GM19463 (cell line): ENCODE measurements around the gene GPBAR1.
A peak's percentile ranks its signal among the peaks of the same experiment; 100 is the strongest.

ENCODE experiments used
- ATAC-seq: cut with Tn5 transposase; IDR thresholded peaks from one replicate; pipeline ENCODE4 v1.9.1; 2021; ENCODE audit warnings: mild to moderate bottlenecking, moderate library complexity; ENCODE audit not compliant: unreplicated experiment

GPBAR1 gene, protein sequence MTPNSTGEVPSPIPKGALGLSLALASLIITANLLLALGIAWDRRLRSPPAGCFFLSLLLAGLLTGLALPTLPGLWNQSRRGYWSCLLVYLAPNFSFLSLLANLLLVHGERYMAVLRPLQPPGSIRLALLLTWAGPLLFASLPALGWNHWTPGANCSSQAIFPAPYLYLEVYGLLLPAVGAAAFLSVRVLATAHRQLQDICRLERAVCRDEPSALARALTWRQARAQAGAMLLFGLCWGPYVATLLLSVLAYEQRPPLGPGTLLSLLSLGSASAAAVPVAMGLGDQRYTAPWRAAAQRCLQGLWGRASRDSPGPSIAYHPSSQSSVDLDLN

DNA sequence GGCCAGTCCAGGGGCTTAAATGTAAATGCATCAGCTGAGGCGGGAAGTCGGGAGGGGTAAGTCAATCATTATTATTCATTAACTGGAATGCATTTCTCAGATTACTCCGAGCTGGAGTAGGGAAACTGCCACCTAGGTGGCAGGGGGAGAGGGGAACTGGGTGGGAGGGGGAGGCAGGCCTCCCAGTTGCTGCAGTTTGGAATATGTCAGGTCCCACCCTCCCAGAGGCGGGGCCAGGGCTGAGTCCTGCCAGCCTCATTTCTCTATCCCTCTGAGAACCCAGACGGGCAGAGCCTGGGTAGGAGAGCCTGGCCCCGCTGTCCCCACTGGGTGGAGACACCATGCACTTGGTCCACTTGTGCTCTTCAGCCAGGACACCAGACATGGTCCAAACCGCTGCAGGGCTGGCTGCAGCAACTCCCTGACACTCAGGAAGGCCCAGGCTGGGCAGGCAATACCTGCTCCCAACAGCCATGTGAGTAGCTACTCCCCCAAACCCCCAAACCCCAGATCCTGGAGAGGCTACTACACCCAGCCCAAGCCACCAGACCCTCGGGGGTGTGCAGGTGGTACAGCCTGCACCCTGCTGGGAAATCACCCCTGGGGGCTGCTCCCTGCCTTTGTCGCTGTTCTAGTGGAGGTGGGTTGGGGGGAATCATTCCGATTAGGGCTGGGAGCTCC lies at the start of gene GPBAR1:
TSS of gene GPBAR1 (plus strand) at position 274 of the 681 bp plus-strand sequence. CDS start 1,710 bp downstream, outside the sequence.
- ATAC-seq, result no peak

DNA sequence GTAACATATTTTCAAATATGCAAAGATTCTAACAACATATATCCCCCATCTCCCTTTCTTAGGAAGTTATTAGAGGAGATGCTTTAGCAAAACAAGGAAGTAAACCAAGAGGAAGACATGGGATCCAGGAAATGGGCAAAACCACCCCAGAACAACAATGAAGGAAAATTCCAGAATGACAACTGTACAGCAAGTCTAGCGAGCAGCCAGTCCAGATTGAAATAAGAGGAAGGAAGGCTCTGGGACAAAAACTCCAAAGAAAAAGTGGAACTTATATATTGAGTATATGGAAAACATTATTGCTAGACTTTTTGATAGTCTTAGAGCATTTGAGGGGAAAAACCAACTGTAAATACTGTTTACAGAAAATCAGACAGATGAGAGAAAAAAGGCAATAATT lies 46.7 kb upstream of the GPBAR1 start:
- ATAC-seq, result no peak

DNA sequence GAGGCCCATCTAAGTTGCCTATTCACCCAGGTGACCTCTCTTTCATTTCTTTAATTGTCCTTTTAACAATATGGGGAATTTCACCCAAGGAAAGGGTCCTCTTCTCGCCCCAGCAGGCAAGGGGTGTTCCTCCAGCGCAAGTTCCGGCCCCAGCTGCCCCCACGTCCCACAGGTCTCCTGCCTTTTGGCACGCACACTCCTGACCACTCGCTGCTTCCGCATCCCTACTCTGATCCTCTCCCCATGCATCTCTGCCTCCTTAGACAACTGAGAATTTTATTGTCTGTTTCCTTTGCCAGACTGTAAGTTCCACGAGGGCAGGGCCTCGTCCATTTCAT lies 44.5 kb upstream of the GPBAR1 start:
- no peak for ATAC-seq

DNA sequence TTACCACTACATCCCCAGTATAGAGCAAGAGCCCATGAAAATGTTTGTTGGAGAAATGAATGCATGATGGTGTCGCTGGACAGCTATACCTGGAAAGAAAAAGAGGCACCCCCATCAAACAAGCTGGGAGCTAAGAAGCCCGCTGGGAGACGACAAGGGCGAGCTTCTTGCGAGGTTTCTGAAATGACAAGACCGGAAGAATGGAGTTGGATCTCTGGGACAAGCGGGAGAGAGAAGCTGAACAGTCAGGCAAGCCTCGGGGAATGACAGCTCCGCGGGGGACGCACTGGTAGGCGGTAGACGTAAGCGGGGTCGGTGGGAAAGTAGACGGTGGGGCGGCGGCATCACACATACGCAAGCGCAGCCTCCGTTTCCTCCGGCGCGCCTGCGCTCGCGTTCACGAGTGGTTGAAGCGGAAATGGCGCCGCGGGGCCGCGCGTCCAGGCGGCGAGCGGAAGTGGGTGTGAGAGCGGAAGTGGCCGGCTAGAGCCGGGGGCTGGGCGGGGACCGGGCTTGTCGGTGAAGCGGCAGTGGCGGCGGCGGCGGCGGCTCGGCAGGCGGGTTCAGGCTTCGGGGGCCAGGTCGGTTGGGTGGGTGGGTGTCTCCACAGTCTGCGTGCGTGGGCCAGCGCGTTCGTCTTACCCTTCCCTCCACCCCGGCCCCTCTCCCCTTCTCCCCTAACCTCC lies 44.0 kb upstream of the GPBAR1 start, which contains the start of gene ARPC2:
TSS of gene ARPC2 (plus strand) at position 516 of the 686 bp plus-strand sequence. CDS start 282 bp downstream, outside the sequence.
- peak; percentile 66 for ATAC-seq

DNA sequence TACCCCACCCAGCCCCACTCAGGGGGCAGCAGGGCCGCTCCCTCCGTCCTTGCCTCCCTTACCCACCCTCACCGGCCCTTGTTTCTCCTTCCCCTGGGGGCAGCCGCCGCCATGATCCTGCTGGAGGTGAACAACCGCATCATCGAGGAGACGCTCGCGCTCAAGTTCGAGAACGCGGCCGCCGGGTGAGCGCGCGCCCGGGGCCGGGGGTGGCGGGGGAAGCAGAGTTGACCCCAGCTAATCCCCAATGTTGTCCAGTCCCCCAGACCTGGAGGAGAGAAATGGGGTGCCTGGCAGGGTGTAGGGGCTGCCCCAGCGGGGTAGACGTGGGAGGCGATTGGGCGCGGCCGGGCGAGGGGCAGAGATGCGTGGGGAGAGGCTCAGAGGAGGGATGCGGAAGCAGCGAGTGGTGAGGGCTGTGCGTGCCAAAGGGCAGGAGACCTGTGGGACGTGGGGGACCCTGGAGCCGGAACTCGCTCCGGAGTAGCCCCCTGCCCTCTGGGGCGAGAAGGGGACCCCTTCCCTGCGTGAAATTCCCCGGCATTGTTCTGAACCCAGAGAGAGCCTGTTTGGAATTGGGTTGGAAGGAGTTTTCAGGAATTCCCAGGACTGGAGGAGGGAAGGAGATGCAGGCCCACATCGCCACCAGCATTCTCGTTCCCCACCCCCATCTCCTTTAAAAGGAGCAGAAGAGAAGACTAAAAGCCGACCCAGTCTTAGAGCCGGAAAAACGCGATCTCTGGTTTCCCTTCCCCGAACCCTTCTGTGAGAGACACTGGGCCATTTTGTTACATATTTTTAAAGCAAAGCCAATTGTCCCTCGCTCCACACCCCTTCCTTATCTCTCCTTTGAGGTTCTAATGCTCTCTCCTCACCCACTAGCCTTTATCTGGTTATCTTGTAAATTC lies 43.2 kb upstream of the GPBAR1 start:
- peak; percentile 41 for ATAC-seq

DNA sequence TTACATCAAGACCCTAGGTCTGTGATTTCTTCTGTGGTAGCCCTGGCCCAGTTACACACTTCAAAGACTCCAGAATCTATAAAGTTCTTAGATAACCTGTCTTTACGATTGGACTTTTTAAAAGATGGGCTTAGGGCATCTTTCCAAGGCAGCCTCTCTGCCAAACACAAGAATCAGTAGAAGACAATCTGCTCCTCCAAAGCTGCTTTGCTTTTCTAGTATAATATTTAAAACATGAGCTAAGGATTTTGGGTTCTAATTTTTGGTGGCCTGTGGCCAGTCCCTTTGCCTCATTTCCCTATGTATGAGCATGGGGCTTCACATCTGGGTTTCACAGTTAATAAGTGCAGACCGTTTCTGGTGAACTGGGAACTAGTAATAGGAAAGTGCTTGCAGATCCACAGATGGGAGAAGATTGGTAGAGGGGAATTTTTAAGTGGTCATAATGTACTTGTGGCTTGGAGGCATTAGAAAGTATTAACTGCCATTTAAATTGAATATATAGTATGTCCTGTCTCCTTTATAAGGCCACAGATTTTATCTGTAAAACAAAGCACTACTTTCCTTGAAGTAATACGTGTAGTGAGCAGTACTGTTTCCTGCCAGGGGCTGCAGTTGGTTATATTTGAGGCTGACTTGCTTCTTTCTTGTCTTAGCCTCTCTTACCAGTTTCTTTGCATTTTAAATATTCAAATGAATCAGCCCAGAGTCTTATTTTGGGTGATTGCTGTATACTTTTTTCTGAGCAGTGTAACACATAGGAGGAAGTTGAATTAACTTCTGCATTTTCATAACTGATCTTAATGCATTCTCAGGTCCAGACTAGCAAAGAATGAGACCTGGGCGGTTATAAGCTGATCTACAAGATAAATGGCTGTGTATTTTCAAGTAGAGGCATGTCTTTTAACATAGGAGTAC lies 42.3 kb upstream of the GPBAR1 start:
- ATAC-seq, result peak; percentile 40

DNA sequence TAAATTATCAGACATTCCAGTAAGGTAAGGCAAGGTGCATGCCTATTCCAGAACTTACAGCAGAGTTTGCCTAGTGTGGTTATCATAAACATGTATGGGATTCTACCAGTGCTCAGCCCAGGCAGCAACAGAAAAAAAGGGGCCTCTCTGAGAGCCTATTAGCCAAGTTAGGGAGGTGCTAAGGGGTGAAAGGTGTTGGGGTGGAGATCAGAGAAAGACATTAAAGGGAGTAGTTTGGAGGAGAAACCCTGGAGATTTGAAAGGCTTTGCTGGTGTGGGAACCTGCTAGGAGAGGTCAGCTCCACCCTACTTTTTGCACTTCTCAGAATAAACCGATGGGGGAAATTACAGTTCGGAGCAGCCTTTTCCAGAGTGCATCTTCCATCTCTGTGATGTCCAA lies 40.9 kb upstream of the GPBAR1 start:
- no peak for ATAC-seq

DNA sequence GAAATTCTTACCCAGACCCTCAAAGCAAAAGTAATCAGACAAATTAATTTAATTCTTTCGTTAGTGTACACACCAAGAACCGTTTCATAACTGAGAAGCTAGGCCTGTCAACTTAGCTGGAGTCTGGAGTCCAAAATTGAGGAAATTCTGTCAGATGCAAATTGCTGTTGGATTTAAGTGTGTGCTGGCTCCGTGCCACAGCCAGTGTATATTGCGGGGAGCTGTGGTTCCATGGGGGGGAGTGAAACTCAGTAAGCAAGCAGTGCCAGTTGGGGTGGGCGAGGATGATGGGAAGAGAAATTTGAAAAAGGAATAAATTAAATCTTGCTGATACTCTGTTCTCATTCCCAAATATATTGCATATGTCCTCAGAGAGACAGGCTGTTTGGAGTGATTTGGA lies 39.8 kb upstream of the GPBAR1 start:
- no peak for ATAC-seq

DNA sequence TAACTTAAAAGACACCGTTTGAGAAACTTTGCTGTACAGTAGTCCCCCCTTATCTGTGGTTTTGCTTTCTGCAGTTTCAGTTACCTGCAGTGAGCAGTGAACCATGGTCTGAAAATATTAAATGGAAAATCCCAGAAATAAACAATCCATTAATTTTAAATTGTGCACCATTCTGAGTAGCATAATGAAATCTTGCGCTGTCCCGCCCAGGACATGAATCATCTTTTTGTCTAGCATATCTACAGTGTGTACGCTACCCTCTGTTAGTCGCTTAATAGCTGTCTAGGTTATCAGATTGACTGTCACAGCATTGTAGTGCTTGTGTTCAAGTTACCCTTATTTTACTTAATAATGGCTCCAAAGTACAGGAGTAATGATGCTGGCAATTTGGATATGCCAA lies 37.8 kb upstream of the GPBAR1 start:
- peak; percentile 17 for ATAC-seq

DNA sequence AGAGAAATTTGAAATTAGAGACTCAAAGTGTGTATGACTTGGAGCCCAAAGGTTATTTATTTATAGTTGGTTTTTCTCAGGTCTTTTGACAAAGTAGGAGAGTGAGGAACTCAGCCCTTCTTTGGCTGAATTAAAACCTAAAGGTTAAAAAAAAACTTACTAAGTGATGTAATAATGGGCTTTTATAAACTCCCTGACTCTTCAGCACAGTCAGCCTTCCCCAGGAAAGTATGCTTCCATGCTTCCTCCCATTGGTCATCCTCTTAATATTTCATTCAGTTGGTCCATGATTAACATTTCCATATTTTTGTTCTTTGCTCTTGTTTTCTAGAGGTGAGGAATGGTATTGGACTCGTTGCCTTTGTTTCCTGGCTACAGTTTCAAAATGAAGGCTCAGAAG lies 36.6 kb upstream of the GPBAR1 start:
- no peak for ATAC-seq

DNA sequence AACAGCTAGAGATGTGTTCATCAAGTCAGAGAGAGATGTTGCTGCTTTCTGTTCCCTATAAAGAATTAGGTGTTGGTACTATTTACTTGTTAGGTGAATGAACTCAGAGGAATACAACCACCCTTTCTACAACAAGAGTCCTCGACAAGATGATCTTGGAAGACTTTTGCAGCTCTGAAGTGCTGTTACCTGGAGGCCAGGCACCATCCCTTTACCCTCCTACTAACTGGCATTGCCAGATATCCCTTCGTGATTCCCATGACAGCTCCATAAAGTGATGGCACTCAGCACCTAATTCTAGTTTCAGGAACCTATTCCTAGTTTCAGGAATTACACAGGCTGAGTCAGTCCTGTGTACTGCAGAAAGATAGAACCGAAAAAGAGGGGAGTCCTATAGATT lies 33.9 kb upstream of the GPBAR1 start:
- ATAC-seq, result no peak

DNA sequence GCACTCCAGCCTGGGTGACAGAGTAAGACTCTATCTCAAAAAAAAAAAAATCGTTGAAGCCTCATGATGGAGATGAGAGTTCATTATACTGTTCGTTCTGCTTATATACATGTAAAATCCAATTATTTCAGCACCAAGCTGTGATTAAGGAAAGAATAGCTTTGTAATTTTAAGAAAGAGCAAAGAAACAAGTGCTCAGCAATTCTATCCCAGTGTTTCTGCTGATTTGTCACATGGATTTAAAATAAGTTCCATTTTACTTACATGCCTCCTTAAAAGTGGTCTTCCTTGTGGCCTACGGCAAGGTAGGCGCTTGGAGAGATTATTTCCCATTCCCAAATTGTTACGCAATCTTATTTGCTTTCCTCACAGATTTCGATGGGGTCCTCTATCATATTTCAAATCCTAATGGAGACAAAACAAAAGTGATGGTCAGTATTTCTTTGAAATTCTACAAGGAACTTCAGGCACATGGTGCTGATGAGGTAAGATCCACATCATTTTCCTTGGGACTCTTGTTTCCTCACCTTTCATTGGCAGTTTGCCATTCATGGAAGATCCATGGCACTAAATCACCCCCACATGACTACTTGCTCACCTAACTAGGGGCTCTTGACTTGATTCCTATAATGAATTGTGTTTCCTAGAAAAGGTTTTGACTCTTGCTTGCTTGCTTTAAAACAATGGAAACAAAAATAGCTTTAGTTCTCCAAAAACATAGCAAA lies 32.3 kb upstream of the GPBAR1 start:
- no peak for ATAC-seq

DNA sequence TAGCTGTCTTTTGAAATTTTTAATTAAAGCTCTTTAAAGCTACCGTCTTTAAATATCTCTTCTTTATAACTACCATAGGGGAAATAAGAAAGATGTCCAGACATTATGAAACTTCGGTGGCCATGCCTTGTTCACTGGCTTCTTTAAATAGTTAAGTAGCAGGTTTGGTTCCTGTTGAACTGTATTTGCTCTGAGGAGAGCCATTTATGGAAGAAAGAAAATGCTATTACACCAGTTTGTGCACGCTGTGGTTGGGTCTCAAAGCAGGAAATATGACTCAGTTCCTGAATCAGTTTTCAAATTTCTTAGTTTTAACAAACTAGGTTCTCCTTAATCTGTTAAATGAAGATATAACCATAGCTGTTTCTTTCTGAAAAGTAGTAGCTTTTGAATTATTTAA lies 31.6 kb upstream of the GPBAR1 start:
- ATAC-seq, result peak; percentile 83

DNA sequence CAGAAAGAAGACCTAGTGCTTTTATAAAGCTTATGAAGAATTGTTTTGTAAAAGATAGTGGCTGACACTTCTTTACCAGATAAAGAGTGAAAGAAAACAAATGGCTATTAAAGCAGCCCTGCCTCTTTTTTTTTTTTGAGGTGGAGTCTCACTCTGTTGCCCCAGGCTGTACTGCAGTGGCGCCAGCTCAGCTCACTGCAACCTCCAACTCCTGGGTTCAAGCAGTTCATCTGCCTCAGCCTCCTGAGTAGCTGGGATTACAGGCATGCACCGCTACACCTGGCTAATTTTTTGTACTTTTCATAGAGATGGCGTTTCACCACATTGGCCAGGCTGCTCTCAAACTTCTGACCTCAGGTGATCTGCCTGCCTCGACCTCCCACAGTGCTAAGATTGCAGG lies 31.0 kb upstream of the GPBAR1 start:
- no peak for ATAC-seq

DNA sequence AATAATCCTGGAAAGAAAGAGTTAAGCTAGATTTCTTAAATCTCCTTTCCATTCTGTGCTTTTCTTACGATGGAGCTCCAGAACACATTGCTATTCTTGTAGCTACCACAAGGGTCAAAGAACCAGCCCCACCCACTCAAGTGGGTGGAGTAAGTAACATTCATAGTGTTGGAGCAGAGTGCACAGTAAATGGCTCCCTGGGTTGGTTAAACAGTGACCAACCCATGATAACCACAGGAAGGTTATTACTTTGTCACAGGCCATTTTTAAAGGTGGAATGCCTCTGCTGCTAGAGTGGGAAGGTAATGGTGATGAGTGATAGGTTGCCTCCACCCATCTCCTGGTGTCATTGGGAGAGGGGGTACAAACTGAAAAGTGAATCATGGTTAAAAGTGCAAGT lies 29.9 kb upstream of the GPBAR1 start:
- ATAC-seq, result peak; percentile 72

DNA sequence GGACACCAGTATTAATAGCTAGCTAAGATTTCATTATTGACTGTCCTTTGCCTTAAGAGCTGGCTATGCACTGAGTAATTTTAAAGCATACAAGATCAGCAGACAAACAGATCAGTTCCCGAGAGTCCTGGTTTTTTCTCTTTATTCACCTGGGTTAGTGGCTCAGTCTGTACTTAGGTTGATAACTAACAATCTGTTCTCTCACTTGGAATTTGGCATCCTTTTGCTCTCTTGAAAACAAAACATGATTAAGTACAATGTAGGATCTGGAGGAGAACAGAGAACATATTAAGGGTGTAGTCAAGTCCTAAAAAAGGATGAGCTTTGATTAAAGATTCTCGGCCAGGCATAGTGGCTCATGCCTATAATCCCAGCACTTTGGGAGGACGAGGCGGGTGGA lies 27.3 kb upstream of the GPBAR1 start:
- ATAC-seq, result no peak

DNA sequence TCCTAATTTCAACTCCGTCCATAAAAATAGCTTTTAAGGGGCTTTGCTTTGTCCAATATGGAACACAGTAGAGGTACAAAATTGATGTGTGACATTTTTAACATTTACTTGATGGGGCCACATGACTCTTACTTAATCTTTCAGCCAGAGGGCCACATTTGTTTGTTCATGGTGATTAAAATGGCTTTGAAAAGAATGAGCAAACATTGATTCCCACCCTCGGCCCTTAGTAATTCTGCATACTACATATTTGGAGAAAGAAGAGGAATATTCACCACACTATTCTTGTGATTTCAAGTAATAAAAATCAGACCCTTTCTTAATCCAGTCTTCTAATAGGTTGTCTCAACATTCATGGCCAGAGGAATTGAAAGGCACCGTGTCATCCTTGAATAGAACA lies 26.3 kb upstream of the GPBAR1 start:
- ATAC-seq, result no peak

DNA sequence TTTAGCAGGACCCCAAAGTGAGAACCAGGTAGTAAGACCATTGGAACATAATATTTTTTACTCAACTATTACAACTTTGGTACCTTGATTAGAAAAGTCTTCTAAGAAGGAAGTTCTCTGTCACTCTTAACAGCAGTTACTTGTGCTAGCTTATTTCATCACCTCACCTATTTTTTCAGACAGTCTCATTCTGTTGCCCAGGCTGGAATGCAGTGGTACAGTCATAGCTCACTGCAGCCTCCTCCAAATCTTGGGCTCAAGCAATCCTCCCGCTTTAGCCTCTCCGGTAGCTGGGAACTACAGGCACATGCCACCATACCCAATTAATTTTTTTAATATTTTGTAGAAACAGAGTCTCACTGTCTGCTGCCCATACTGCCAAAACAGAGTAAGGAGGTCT lies 25.8 kb upstream of the GPBAR1 start:
- no peak for ATAC-seq

DNA sequence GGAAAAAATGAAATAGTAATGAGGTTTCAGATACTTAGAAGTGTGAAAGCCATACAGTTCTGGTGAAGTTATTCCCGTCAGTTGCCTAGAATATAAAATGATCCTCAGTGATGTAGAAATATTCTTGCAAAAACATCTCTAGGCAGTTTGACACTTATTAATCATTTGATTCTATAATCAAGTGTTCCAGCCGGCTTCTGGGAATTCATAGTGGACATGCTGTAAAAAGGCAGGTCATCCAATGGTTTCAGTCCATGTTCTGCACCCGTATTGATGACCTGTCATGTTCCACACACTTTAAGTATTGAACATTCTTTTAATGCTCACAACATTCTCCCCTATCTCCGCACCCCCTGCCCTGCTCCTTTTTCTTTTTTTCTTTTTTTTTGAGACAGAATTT lies 24.0 kb upstream of the GPBAR1 start:
- ATAC-seq, result no peak
